CD4-positive, alpha-beta T cell treated with Interferon gamma for 1 hour (primary cell): ENCODE data around the gene LRRC71.
A peak's percentile ranks its signal among the peaks of the same experiment; 100 is the strongest.

Experiments
- DNase-seq: peaks from one replicate; pipeline ENCODE4 v3.0.0-alpha.2; 2020

The LRRC71 gene

DNA sequence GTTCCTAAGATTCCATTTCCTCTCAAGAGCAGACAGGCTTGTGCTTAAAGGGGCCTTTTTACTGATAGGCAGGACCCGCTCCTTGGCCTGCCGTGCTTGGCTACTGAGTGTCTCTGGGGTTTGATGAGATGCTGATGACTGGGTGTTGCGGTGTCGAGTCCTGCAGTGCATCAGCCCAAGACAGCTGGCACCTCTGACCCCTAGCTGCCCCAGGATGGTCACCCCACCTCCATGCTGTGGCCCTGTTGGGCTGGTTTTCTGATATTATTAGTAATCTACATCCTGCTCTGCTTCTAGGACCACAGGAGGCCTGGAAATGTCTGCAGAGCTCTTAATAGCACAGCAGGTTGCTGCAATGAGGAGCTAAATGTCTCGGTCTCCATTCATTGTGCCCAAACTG lies 28.7 kb downstream of the LRRC71 start:
- DNase-seq = no peak

GRCh38 chr1:156951371-156951770 lies 30.9 kb downstream of the LRRC71 start:
- no peak for DNase-seq

- DNase-seq = no peak
Measured at GRCh38 chr1:156953571-156953970, 33.1 kb downstream of the LRRC71 start.

DNA sequence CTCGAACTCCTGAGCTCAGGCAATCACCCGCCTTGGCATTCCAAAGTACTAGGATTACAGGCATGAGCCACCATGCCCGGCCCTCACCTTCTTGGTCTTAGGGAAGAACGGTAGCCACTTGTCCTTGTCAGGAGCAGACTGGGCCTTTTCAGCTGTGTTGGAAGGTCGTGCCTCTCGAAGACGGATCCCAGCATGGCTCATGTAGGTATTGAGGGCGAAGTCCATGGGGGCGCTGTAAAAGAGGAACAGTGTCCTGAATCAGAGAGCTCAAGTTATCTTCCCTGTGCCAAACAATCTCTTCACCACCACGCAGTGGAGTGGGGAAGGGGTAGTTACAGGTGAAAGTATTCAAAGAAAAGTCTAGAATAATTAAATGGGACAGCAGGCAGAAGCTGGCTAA lies 35.9 kb downstream of the LRRC71 start:
- DNase-seq = no peak

DNA sequence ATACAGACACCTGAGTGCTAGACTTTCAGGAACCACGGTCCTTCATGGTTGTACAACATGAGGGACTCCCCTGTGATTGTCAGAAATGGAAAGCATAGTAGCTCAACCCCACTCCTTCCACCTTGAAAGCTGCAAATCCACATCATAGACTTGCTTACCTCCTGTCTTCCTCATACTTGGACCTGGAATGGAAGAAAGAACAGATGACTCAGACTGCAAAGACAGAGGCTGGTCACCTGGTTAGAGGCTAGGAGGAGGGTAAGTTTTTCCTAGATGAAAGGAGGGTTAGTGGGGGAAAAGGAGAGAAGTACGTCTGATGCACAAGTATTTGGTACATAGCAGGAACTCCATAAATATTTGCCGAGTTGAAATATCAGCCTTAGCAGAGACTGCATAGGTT lies 37.2 kb downstream of the LRRC71 start:
- DNase-seq = no peak

DNA sequence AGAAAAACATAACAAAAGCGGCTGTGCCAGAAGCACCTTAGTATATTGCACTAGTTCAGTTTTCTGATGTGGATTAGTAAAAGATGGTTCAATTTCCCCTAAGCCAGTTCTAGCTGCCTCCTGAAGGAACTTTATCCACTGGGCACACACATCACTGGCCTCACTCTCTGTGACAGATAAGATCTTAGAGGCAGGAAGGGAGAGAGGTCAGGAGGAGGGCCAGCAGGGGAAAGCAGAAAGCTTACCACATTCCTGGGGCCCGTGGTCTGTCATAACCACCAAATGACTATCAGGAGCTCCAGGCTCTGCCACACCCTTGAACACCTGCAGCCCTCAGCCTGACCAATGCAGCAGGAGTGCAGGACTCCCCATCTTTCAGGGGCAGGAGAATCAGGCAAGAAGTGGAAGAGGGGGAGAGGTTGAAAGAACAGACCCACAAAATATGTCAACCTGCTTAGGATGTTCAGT lies 37.8 kb downstream of the LRRC71 start:
- DNase-seq = no peak

DNA sequence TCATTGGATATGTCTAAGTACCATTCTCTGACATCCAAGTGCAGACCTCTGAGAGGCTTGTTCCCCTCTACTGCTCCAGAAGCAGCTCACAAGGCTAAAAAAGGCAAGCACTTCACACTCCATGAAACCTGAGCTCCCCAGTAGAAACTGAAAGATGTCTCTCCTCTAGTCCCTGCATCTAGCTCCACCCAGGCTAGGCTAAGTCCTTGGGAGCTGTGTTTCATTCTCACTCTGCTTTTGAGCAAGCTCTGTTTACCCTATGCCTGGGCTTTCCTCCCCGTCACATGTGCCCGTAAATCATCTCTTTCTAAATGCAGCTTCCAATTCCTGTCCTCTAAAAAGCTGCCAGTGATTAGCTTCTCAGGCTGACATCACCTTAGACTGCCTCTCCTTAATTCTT lies 39.0 kb downstream of the LRRC71 start:
- DNase-seq = no peak

DNA sequence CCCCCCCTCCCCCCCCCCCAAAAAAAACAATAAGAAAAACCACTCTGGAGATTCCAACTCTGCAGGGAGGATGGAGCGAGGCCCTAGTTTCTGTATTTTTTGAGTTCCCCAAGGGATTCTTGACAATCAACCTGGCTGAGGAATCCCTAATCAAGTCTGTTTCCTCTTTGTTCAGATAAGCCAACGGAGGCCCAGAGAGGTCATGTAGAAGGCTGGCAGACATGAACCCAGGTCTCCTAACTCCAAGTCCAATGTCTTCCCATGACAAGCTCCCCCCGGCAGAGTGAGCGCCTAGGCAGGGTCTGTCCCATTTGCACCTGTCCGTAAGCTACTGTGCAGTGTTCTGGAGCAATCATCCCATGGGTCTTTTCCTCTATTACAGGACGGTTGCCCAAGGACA lies 39.5 kb downstream of the LRRC71 start:
- no peak for DNase-seq

- no peak for DNase-seq
Measured at GRCh38 chr1:156961709-156962108, 41.3 kb downstream of the LRRC71 start.

DNA sequence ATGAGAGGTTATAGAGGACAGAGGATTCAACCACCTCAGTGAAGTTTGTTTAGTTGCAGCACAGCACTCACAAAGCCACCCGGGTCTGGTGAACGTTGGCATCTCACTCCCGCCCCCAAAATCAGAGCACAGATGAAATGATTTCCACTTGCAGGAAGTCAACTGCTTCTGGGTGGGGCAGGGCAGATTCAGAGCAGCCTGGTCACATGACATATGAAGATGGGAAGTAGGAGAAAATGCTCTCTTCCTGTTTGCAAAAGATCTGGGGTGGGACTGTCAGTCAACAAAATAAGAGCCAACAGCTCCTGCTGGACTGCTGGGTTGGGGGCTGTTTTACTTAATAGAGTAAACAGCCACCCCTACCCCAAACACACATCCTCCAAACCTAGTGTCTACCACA lies 43.2 kb downstream of the LRRC71 start:
- peak; percentile 60 for DNase-seq

GRCh38 chr1:156964441-156964840 lies 44.0 kb downstream of the LRRC71 start:
- no peak for DNase-seq

- DNase-seq = no peak
Measured at GRCh38 chr1:156969496-156969895, 49.1 kb downstream of the LRRC71 start.

DNA sequence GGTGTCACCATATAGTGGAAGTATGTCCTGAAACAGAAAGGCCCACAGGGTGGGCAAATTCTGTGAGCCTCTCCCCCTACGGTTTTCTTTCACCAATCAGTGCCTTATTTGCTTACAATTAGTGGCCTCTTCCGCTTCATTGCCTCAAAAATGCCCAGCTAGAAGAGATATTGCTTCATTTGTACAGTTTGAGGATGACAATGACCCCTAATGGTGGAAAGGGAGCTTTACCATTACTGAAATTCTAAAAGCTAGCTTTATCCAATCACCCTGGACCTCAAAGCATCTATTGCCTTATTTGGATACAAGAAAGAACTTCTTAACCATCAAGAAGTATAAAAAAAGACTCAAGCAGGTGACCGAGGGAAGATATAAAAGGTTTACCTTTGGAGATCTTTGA lies 49.6 kb downstream of the LRRC71 start:
- no peak for DNase-seq

DNA sequence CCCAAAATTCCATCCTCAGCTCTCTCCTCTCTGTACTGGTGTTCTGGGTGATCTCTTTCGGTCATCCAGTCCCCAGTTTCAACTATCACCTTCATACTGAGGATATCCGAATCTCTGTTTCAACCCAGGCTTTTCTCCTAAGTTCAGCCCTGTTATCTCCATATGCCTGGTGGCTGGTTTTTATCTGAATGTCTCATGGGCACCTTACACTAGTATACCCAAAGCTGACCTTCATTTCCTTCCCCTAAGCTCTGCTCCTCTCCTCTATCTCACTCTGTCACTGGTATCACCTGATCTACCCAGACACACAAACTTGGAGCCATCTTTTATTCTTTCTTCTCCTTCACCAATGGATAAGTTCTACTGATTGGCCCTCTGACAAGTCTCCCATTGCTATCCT lies 53.0 kb downstream of the LRRC71 start:
- DNase-seq = no peak

GRCh38 chr1:156975084-156975483 lies 54.7 kb downstream of the LRRC71 start:
- DNase-seq = no peak

DNA sequence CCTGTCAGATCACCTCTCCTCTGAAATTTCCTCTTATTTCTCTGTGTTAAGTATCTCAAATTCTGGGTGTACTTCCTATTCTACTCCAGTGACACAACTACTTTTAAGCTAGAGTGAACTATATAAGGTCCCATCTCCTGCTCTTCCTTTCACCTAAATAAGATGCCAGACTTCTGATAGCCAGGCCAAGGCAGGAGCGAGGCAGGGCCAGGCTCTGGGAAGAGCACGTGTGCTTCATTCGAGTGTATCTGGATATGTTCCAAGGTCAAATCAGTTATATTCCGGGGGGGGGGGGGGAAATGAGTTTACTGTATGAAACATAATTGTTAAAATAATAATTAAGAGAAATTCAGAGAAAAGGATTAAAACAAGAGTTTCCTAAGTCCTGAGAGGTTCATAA lies 60.1 kb downstream of the LRRC71 start:
- no peak for DNase-seq
